AG08395 (cell line): ENCODE data around the gene LAMA1.
"Not testable (repeated sequence)": the region's sequence is repeated elsewhere in the genome, so short reads cannot be mapped to it uniquely, and the experiment has no call there.

Experiments used
- DNase-seq: peaks from one replicate; pipeline ENCODE4 v3.0.0; 2012; ENCODE audit warnings: mixed read lengths, low spot score

Gene LAMA1, protein sequence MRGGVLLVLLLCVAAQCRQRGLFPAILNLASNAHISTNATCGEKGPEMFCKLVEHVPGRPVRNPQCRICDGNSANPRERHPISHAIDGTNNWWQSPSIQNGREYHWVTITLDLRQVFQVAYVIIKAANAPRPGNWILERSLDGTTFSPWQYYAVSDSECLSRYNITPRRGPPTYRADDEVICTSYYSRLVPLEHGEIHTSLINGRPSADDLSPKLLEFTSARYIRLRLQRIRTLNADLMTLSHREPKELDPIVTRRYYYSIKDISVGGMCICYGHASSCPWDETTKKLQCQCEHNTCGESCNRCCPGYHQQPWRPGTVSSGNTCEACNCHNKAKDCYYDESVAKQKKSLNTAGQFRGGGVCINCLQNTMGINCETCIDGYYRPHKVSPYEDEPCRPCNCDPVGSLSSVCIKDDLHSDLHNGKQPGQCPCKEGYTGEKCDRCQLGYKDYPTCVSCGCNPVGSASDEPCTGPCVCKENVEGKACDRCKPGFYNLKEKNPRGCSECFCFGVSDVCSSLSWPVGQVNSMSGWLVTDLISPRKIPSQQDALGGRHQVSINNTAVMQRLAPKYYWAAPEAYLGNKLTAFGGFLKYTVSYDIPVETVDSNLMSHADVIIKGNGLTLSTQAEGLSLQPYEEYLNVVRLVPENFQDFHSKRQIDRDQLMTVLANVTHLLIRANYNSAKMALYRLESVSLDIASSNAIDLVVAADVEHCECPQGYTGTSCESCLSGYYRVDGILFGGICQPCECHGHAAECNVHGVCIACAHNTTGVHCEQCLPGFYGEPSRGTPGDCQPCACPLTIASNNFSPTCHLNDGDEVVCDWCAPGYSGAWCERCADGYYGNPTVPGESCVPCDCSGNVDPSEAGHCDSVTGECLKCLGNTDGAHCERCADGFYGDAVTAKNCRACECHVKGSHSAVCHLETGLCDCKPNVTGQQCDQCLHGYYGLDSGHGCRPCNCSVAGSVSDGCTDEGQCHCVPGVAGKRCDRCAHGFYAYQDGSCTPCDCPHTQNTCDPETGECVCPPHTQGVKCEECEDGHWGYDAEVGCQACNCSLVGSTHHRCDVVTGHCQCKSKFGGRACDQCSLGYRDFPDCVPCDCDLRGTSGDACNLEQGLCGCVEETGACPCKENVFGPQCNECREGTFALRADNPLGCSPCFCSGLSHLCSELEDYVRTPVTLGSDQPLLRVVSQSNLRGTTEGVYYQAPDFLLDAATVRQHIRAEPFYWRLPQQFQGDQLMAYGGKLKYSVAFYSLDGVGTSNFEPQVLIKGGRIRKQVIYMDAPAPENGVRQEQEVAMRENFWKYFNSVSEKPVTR (N-terminal part only)

DNA sequence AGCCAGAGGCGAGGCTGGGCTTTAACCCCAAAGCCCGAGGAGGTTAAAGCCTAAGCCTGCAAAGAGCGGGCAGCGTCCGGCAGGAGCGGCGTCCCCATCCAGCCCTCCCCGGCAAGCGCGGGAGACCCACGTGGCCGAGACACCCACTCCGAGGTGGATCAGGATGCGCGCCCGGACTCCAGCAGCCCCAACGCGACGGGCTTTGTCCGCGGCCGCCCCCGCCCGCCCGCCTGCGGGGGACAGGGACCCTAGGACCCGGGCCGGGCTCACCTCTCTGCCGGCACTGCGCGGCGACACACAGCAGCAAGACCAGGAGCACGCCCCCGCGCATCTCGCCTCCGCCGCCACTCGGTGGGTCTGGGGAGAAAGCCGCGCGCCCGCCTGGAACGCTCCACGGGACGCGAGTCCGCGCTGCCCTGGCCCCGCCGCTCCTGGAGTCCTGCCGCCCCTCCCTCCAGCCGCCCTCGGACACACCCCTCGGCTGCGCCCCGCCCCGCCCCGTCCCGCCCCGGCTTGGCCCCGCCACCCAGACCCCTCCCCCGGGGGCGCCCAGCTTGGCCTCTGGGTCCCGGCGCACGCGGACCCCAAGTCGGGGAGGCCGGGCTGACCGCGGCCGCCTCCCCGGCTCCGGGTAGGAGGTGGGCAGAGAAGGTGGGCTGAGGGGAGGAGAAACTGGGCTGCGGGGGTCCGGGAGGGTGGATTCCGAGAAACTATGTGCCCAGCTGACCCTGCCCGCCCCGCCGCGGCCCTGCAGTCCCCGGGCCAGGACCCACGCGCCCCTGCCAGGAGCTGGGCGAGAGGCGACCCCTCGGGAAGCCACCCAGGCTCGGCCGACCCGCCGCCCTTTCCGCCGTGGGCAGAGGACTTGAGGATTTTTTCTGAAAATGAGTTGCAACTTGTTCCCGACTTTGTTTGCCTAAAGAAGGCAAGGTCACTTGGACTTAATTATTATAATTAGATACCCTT lies at the start of gene LAMA1:
Gene LAMA1 (minus strand): TSS at position 408 of the 966 bp plus-strand sequence. CDS start 77 bp downstream, at position 331.
- DNase-seq: no peak

DNA sequence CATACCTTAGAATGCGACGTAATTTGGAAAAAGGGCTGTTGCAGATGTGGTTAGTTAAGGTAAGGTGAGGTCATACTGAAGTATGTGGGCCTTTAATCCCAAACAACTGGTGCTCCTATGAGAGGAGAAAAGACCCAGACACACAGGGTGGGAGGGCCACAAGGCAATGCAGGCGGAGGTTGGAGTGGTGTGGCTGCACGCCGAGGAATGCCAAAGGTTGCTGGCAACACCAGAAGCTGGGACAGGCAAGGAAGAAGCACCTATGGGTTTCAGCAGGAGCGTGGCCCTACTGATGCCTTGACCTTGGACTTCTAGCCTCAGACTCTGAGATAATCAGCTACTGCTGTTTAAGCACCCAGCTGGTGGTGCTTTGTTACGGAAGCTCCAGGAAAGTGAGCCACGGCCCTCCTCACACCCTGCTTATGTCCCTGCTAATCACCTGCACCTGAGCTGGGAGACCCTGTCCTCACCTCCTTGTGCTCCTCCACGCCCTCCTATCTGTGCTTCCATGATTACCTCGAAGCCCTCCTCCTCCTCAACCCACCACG lies 48.3 kb upstream of the LAMA1 start:
- no peak for DNase-seq

DNA sequence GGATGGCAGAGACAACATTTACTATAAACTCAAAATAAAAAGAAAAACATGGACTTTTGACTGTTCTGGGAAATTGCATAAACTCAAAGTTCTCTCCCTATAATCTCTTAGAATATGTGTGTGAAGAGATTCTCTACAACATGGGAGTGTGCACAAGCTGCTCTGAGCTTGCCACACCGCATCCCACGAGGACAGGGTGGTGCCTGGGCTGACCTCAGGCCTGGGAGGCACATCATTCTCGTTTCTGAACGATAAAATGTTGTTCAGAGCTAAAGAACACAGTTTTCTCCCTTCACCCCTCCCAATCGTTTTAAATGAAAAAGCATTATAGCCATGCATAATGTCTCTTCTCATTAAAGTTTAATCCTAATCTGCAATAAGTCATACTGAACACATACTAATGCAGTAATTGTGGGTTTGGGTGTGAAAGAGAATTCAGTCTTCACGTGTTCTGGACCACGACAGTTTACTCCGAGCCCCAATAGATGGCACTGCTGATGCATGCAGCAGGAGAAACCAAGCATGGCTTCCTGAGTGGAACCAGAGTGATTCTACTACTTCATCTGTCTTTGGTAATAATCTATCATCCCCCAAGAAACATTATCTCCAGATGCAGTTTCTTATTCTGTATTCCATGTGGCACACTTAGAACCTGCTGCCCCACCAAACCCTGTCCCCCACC lies 46.9 kb upstream of the LAMA1 start:
- peak; percentile 36 for DNase-seq

DNA sequence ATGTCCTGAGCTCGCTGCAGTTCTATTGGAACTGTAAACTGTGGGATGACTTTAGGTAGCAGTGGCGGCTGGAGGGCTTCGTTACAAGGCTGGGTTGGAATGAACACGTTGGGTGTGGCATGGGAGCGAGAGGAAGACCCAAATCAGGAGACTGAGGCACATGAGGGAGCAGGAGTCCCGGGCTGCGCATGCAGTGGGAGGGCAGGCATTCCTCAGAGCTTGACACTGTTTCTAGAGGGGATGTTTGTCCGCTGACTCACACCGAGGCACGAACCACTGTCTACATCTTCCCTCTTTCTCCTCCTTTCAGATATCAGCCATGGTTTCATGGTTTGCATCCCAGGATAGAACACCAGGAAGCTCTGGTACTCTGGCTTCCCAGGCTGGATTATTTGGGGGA lies 40.6 kb upstream of the LAMA1 start:
- peak; percentile 58 for DNase-seq

DNA sequence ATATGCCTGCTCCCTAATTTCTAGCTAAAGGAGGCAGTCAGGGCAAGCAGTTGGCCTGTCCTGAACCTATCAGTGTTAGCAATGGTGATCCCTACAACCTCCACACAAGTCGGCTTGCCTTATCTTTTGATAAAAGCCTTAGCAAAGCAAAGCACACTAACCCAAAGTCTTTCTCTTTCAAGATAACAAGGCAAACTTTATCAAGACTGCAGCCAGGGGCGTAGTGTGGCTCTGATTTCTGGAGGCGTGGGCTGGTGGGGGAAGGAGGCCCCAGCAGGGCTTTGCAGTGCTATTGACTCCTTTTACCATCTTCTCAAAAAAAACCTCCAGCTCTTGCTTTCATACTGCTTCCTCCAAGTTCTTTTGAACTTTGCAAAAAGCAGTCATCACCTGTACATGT lies 40.2 kb upstream of the LAMA1 start:
- DNase-seq: no peak

DNA sequence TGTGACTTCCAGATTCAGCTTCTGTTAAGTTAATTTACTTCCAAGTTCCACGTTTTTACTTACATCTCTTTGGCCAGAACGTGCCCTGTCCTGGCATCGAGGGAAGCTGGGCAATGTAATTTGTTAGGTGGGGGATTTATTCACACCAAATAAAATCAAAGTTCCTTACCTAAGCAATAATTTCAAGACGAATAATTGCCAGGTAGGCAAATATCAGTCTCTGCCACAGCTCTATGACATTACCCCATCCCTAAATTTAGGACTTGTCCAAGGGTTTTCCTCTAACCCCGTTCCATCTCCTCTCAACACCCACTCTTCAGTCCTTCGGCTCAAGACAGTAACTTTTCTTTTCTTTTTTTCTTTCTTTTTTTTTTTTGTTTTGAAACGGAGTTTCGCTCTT lies 38.3 kb upstream of the LAMA1 start:
- no peak for DNase-seq

DNA sequence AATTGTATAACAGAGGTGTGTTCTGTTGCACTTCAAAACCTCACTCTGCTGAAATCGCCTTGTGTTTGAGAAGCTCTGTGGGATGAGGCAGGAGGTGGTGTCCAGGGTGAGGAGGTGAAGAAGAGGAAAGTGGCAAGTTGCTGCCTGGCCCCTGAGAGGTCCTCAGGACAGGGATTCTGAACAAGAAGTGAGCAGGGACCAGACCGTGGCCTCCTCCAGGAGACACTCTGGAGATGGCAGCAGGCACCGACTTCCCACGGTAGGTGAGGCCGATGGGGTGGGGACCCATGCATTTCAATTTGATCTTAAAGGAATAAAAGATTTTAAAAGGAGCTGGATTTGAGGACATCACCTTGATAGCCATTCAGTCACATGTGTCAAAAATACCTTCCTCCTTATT lies 37.5 kb upstream of the LAMA1 start:
- no peak for DNase-seq

- DNase-seq: no peak
Measured at GRCh38 chr18:7152440-7152839, 34.8 kb upstream of the LAMA1 start.

- DNase-seq: no peak
Measured at GRCh38 chr18:7147399-7147798, 29.8 kb upstream of the LAMA1 start.

DNA sequence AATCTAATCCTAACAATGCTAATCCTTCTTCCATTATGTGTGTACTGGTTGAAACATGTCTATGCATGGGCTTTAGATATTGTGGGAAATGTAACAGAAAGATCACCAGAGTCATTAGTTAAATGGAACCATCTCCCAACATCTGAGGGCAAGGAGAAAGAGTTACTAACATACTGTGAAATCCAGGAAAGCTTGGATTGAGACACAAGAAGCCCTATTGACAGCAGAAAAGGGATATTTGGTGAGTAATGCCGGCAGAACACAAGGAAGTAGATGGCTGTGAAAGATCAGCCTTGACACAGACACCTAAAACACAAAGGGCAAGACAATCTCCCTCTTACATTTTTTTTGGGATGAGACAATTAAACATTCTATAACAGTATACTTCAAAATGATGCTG lies 28.5 kb upstream of the LAMA1 start:
- DNase-seq: no peak

DNA sequence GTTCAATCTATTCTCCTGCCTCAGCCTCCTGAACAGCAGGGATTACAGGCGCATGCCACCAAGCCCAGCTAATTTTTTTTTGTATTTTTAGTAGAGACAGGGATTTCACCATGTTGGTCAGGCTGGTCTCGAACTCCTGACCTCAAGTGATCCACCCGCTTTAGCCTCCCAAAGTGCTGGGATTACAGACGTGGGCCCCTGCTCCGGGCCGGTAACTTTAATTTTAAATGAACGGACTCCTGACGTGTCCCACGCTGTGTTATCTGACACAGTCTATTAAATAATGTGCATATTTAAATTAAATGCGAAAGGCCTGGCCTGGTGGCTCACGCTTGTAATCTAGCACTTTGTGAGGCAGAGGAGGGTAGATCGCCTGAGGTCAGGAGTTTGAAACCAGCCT lies 27.3 kb upstream of the LAMA1 start:
- not testable (repeated sequence) for DNase-seq

DNA sequence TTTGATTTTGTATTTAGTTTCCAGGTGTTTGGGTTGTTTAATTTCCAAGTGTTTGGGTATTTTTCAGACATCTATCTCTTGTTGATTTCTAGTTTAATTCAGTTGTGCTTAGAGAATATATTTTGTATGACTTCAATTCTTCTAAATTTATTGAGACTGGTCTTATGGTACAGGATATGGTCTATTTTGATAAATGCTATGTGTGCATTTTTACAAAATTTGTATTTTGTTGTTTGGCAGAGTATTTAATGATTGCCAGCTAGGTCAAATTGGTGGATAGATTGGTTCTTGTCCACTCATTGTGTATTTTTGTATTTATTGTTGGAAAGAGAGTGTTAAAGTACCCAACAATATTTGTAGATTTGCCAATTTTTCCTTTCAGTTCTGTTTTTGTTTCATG lies 23.7 kb upstream of the LAMA1 start:
- no peak for DNase-seq

DNA sequence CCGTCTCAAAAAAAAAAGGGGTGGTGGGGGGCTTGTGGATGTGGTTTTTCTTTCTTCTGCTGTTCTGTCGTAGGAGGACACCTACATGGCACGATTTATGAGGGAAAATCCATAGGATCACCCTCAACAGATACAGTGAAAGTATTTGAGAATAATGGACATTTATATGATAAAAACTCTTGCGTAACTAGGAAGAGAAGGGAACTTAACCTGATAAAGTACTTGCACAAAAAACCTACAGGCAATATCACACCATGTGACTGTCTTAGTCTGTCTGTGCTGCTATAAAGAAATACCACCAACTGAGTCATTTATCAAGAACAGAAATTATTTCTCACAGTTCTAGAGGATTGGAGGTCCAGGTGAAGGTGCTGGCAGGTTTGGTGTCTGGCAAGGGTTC lies 21.8 kb upstream of the LAMA1 start:
- DNase-seq: no peak

DNA sequence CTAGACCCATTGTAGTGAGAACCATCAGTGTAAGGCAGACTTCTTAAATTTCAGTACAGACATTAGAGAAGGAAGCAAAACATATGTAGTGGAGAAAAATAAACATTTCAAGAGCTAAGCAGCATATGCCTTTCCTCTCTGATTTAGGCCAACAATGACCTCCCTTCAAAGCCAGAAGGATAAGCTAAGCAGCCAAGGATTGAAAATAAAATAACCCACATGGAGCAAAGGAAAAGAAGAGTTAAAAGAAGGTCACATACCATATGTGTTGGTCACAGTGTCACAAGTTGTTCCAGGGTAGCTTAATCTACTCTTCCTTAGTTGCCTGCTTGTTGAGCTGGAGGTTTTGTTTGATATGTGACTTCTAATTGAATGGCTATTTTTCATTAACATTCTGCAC lies 15.6 kb upstream of the LAMA1 start:
- DNase-seq: no peak

GRCh38 chr18:7132356-7133150 lies 15.0 kb upstream of the LAMA1 start:
- no peak for DNase-seq

DNA sequence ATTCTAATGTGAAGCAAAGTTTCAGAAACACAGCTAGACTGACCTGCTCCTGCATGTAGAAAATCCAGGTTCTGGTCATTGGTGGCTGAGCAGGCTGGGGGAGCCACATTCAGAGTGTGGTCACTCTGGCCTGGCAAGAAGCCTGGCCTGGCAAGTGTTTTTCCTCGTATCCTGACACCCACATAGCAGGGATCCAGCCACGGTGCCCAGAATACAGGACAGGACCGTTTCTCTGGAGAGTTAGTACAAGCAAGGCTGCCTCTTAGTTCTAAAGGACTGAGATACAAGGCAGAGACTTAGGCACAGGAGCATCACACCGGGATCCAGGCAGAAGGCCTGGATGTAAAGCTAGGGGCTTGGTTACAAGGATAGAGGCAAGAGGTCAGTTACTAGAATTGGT lies 4.8 kb upstream of the LAMA1 start:
- no peak for DNase-seq

DNA sequence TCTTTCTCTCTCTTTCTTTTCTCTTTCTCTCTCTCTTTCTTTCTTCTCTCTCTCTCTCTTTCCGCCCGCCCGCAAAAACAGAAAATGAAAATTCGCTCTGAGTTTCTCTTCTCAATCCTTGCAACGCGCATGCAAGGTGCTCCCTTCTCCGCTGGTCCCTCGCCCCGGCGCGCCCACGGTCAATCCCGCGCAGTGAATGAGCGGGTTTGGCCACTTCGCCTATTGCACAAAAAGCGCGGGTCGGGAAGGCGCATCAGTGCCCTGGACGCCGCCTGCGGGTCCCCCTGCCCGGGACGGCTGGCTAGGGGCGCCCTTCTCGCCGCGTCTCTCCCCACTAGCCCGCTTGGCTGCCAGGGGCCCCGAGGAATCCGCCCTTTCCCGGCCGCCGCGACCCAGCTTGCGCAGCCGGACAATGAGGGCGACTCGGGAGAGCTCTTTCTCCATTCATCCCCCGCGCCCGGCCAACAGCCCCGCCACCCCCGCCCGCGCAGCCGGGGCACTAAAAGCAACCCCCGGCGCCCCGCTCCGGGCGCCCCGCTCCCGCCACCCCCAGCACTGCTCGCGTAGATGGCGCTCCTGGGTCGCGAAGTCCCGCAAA lies 706 bp downstream of the LAMA1 start:
- no peak for DNase-seq

DNA sequence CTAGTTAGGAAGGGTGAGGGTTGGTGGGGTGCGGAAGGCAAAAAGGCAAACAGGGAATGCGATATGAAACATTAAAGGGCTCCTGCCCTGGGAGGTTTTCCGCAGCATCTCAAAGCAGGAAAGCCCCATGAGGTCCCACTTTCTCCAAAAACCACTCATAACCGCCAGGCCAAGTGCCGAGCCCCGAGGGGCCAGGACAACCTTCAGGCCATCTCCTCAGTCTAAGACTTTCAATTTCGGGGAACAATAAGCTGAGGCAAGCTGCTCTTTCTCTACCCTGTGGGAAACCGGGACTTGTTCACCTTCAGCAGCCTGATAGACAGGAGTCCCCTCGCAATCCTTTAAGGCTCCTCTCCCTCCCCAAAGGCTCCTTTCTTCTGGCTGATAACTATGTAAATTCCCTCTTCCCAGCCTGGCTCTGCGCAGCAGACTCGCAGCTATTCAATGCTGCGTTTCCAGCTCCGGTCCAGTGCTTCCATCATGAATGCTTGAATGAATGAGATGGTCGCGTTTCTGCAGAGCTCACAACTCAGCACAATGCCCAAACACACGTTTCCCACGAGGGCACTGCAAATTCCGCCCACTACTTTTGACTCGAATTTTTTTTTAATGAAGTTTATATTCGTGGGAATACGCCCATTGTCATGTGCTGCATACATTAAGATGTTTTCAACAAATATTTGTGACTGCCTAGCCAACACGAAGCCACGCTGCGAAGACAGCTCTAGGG lies 1.4 kb downstream of the LAMA1 start:
- no peak for DNase-seq
